ENCODE measurements around the gene ABCC10.
"Not testable (repeated sequence)": the region's sequence is repeated elsewhere in the genome, so short reads cannot be mapped to it uniquely, and the experiment has no call there.

Gene ABCC10

DNA sequence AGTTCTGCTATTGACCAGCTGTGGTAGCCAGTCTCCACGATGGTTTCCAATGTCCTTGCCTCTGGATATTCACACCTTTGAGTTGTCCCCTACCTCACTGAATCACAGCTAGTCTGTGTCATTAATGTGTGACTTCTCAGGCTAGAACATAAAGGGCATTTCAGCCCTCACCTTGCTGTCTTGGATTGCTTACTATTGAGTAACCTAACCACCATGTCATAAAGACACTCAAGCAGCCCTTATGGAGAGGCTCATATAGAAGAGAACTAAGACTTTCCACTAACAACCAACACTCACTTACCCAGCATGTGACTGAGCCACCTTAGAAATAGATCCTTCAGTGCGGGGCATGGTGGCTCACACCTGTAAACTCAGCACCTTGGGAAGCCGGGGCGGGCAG, 19.1 kb upstream of the ABCC10 start:
- DNase-seq: no peak

DNA sequence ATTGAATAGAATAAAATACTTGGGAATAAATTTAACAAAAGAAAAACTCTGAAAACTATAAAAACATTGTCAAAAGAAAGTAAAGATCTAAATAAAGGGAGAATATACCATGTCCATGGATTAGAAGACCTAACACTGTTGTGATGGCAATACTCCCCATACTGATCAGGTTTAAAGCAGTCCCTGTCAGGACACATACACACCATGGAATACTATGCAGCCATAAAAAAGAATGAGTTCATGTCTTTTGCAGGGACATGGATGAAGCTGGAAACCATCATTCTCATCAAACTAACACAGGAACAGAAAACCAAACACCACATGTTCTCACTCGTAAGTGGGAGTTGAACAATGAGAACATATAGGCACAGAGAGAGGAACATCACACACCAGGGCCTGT, 16.6 kb upstream of the ABCC10 start:
- DNase-seq: not testable (repeated sequence)

GRCh38 chr6:43412541-43412940, 14.8 kb upstream of the ABCC10 start:
- no peak for DNase-seq

DNA sequence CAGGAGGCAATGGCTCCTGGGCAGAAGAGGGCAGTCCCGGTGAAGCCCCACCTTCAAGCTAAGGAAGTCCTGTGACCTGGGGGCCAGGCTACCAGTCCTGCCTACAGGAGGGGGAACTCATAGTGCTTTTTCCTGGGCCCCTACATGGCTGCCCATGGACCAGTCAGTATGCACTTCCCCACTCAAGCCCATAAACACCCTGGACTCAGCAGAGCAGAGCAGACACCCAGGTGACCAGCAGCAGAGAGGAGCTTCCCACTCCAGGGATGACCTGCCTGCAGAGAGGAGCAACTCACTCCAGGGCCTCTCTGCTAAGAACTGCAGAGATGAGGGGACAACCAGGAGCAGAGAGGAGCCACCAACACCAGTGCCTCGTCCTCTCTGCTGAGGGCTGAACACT, 14.3 kb upstream of the ABCC10 start:
- no peak for DNase-seq

DNA sequence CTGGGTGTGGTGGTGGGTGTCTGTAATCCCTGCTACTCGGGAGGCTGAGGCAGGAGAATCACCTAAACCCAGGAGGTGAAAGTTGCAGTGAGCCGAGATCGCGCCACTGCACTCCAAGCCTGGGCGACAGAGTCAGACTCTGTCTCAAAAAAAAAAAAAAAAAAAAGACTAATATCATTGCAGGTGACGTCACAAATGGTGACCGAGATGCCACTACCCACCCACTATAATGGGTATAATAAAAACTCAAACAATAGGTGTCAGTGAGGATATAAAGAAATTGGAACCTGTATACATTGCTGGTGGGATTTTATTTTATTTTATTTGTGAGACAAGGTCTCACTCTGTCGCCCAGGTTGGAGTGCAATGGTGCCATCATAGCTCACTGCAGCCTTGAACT, 12.1 kb upstream of the ABCC10 start:
- not testable (repeated sequence) for DNase-seq

DNA sequence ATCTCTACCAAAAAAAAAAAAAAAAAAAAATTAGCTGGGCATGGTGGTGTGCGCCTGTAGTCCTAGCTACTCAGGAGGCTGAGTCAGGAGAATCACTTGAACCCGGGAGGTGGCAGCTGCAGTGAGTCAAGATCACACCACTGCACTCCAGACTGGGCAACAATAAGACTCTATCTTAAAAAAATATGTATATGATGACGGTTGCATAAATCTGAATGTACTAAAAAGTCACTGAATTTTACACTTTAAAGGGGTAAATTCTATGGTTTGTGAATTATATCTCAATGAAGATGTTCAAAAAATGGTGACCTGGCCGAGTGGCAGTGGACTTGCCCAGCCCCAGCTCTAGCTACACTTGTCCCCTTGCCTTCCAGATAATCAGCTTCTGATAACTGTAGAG, 10.4 kb upstream of the ABCC10 start:
- no peak for DNase-seq

GRCh38 chr6:43420012-43420709, 7.2 kb upstream of the ABCC10 start:
- no peak for DNase-seq

- DNase-seq: no peak
These were observed 5.5 kb upstream of the ABCC10 start for GRCh38 chr6:43421831-43422230.

GRCh38 chr6:43425083-43425482, 2.3 kb upstream of the ABCC10 start:
- not testable (repeated sequence) for DNase-seq

- DNase-seq: no peak
These were observed 374 bp upstream of the ABCC10 start for GRCh38 chr6:43426928-43427405.

DNA sequence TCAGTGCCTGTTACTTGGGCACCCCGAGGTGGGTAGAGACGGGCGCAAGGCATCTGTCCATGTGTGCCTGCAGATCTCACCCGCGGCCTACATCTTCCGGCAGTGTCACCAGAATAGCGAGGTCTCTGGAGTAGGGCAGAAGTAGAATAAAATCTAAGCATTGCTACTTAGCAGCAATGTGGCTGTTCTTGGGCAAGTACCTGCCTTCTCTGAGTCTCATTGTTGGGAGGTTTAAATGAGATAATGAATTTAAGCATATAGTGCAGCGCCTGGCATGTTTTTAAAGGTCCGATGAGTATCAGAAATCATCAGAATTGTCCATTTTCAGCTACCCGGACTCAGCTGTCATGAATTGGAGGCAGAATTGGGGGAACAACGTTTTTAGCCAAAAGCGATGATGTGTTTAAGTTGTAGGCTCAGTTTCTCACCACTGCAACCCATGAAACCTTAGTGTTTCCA, 800 bp downstream of the ABCC10 start:
- DNase-seq: no peak

- no peak for DNase-seq
These were observed 1.5 kb downstream of the ABCC10 start for GRCh38 chr6:43428874-43429273.

DNA sequence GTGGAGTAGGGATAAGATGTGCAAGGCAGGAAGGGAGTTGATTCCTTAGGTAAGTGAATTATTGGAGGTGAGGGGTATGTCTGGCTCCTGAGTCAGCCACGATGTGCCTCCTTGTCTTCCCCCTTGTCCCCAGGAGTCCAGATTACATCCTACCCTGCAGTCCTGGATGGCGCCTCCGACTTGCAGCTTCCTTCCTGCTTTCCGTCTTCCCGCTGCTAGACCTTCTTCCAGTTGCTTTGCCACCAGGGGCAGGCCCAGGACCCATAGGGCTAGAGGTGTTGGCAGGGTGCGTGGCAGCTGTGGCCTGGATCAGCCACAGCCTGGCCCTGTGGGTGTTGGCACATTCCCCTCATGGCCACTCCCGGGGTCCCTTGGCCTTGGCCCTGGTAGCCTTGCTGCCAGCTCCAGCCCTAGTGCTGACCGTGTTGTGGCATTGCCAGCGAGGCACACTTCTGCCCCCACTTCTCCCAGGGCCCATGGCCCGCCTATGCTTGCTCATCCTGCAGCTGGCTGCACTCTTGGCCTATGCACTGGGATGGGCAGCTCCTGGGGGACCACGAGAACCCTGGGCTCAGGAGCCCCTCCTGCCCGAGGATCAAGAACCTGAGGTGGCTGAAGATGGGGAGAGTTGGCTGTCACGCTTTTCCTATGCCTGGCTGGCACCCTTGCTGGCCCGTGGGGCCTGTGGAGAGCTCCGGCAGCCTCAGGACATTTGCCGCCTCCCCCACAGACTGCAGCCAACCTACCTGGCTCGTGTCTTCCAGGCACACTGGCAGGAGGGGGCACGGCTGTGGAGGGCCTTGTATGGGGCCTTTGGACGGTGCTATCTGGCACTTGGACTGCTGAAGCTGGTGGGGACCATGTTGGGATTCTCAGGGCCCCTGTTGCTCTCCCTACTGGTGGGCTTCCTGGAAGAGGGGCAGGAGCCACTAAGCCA, 4.9 kb downstream of the ABCC10 start:
- no peak for DNase-seq

- DNase-seq: no peak
These were observed 5.8 kb downstream of the ABCC10 start for GRCh38 chr6:43433148-43433547.

- no peak for DNase-seq
These were observed 6.9 kb downstream of the ABCC10 start for GRCh38 chr6:43434001-43434840.

DNA sequence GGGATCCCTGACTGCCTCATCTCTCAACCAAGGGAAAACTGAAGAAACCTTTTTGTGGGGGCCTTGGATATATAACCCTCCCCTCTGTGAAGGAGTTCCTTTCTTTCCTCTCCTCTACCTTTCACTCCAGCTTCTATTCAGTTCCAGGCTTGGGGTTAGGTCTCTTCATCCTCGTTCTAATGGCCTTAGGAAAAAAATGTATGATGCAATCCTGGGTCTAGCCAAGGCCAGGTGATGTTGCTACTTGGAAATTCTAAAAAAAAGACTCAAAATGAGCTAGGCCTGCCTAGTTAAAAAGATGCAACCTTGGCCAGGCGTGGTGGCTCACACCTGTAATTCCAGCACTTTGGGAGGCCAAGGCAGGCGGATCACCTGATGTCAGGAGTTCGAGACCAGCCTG, 7.6 kb downstream of the ABCC10 start:
- DNase-seq: no peak

DNA sequence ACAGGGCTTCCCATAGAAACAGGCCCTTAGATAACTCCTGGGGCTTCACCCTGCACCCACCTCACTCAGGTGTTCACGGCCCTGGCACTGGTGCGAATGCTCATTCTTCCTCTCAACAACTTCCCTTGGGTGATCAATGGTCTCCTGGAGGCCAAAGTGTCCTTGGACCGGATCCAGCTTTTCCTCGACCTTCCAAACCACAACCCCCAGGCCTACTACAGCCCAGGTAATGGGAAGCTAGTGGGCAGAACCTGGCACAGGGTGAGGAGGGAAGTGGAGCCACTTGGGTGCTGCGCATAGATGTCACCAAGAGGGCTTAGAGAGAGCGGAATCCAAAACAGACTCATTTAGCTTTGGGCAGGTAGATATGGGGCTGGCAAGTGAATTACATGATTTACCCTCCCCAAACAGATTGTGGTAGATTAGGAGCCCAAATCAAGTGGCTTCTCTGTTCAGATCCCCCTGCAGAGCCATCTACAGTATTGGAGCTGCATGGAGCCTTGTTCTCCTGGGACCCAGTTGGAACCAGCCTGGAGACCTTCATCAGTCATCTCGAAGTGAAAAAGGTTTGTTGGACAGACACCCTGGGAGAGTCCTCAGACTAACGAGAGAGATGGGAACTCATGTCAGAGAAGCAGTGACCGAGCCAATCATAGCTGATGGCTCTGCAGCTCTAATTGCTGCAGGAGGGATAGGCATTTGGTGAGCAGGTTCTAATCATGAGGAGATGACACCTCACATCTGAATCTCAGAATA, 8.5 kb downstream of the ABCC10 start:
- no peak for DNase-seq

DNA sequence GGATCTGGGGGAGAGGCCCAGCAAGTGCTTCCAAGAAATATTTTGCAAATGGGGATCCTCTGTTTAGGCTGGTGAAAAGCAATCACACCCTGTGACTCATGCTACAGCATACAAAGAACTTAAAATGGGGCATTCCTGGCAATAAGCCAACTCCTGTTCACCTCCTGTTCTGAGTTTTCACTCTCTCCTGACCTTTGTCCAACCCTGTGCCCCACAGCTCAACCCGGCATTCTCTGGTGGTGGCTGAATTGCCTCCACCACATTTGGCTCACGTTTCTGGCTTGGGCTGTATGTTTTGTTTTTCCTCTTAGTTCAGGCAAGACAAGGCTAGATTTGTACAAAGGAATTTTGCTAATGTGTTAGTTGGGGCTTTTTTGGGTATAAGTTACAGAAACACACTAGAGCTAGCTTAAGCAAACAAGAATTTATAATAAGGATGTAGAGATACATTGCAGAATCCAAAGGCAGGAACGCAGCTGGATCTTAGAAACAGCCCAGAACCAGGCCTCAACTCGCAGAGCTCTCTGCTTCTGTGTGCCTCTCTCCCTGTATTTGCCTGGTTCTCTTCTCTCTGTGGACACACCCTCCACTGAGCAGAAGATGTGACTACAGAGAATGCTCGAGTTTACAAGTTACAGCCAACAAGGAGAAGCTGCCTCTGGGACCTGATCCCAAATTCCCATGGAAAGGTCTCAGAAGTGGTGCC, 9.4 kb downstream of the ABCC10 start:
- no peak for DNase-seq

DNA sequence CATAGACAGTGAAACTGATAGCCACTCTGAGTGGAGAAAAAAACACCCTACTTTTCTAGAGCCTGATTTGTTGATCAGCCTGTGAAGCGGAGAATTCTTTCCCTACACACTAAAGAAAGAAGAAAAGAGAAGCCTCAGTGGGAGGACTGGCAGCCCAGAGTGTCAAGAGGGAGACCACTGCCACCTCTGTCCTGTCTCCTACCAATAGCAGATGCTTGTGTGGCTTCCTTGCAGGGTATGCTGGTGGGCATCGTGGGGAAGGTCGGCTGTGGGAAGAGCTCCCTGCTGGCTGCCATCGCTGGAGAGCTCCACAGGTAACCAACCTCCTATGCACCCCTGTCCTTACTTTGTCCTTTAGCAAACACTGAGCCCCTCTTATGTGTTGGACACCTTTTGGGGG, 10.4 kb downstream of the ABCC10 start:
- DNase-seq: no peak

DNA sequence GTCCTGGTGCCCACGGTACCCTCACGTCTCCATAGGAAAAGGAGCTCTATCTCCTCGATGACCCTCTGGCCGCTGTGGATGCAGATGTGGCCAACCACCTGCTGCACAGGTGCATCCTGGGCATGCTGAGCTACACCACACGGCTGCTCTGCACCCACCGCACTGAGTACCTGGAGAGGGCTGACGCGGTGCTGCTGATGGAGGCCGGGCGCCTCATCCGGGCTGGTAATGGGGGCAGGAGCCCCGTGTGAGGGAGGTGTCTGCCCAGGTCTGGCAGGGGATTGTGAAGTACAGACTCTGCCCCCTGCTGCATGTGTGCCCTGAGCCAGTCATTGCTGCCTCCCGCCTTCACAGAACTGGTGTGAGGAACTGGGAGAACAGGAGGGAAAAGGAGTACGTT, 15.6 kb downstream of the ABCC10 start:
- no peak for DNase-seq

- DNase-seq: no peak
These were observed 16.7 kb downstream of the ABCC10 start for GRCh38 chr6:43444036-43444435.

DNA sequence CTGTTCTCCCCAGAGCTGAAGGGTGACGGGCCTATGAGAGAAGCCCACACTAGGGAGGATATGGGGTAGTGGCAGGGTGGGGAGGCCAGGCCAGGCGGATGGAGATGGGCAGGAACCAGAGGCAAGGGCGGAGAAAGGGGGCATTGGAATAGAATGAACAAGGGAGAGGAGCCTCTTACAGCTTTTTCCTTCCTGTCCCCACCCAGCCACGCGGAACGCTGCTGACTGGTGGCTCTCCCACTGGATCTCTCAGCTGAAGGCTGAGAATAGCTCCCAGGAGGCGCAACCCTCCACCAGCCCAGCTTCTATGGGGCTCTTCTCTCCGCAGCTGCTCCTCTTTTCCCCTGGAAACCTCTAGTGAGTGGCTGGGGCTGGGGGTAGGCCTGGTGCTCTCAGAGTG, 17.2 kb downstream of the ABCC10 start:
- DNase-seq: no peak
